ENCODE measurements around the gene FITM1.

Gene FITM1, protein sequence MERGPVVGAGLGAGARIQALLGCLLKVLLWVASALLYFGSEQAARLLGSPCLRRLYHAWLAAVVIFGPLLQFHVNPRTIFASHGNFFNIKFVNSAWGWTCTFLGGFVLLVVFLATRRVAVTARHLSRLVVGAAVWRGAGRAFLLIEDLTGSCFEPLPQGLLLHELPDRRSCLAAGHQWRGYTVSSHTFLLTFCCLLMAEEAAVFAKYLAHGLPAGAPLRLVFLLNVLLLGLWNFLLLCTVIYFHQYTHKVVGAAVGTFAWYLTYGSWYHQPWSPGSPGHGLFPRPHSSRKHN

DNA sequence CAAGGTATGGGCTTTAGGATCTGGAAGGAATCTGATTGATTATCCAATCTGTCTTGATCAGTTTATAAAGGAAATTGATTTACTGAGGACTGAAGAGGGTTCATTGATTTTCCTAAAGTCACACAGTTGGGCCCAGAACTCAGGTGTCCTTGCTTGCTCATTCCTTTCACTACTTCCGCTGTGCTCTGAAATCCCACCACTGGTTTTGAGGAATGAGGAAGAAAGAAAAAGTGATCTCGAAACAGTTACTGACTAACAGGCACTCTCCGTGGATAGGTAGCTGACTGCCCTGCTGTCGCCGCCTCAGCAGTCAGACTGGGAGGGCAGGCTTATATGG, at the start of gene FITM1:
Gene FITM1 (plus strand): TSS at position 280 of the 337 bp plus-strand sequence. CDS start 905 bp downstream, outside the sequence.
- TF ChIP-seq CTCF (IDR thresholded peaks at IDR 0.05), result no peak

DNA sequence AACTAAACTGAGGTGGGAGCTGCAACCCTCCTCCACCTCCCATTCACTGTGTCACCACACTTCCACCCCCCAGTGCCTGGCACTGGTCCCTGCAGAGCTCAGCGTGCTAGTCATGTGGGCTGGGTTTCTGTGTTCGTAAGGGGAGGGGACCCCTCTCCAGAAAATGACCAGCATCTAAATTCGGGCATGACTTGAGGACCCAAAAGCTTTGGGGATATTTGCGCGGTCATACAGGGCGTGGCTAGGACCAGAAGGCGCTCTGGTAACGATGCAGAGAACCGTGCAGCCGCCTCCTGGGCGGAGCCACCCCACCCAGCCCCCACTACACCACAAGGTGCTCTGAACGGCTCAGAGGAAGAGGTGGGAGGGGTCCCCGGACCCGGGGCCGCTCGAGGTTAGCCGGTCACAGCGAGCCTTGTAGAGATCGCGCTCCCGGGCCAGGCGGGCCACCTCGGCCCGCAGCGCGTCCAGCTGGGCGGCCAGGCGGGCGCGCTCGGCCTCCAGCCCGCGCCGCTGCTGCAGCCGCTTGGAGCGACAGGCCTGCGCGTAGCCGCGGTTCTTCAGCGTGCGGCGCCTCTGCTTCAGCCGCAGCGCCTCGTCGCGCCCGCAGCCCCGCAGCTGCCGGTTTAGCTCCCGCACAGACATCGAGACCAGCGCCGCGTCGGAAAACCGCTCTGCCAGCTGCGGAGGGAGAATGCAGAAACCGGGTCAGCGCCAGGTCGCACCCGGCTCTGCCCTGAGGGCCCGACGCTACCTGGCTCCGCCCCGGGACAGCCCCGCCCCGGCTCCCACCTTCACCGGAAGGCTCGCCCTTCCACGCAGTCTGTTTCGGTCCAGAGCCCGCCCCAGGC, 49.3 kb upstream of the FITM1 start:
- no peak for TF ChIP-seq CTCF (IDR thresholded peaks at IDR 0.05)

GRCh38 chr14:24081739-24082211, 48.7 kb upstream of the FITM1 start:
- no peak for TF ChIP-seq CTCF (IDR thresholded peaks at IDR 0.05)

DNA sequence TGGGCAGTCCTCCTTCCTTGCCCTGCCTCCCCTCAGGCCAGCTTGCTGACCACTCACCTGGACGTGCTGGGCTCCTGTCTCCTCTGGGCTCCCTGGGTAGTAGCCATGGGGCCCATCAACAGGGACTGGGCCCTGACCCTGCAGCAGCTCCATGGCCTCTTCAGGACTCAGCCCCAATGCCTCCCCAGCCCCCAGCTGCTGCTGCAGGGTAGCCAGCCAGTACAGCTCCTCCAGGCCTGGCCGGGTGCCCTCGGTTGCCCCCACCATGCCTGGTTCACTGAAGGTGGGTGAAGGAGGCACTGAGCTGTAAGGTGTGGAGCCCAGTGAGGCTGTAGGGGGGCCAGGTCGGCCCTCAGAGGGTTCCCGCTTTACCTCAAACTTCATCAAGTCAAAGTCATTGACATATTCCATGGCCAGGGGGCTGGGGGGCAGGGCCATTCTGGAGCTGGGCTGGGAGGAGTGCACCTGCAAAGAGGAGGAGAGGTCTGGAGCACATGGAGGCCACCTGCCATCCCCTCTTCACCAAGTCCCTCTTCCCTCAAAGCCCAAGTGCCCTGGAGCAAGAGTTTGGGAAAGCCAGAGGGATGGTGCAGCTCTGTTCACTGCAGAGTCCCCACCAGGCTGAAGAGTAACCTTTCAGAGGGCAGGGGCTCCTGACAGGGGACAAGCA, 47.9 kb upstream of the FITM1 start:
- no peak for TF ChIP-seq CTCF (IDR thresholded peaks at IDR 0.05)

DNA sequence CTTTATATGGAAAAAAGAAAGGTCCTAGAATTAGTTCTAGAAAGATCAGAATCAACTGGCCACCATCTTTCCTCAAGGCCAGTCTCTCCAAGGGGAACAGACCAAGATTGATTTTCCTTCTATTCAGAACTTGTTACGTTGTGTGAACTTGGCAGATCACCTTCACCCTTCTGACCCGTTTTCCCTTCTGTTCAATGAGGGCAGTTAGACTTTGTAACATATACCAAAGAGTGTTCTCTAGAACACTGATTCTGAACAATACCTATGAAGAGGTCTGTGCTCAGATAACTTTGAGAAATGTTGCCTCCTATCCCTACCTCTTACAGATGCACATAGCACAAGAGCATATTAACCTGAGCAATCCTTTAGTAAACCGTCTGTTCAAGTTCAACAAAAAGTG, 47.0 kb upstream of the FITM1 start:
- TF ChIP-seq CTCF (IDR thresholded peaks at IDR 0.05), result no peak

DNA sequence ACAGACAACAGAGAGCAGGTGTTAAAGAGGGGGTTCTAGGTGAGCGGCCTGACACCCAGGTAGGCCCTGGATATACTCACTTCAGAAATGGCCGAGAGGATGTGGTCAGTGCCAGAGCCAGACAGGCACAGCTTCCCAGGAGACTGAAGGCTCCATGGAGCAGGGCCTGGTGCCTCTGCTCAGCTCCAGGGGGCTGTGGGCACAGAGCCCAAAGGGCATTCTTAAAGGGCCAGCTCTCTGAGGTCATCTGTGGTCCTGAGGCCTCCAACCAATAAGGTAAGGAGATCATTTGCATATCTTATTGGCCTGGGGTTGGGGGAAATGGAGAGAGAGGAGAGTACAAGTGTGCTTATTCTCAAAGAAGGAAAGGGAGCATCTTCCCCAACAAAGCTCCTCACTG, 46.0 kb upstream of the FITM1 start:
- no peak for TF ChIP-seq CTCF (IDR thresholded peaks at IDR 0.05)

DNA sequence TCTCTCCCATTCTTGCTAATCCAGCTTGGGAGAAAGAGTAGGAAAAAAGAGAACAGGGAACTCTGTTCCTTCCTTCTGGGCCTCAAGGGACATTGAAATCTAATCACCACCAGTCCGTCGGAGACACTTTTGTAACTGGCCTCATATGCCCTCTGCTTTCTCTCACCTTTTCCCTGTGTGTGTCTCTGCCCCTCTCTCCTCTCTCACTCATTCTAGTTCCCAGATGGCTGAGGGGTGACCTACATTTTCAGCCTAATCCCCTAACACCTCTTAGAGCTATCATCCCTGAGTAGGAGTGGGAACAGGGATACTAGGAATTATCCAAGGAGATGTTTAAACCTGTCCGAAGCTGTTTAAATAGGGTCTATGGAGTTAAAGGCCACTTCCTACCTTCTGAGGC, 45.2 kb upstream of the FITM1 start:
- TF ChIP-seq CTCF (IDR thresholded peaks at IDR 0.05), result no peak
